ENCODE results near the gene CENPM.

The CENPM gene

DNA sequence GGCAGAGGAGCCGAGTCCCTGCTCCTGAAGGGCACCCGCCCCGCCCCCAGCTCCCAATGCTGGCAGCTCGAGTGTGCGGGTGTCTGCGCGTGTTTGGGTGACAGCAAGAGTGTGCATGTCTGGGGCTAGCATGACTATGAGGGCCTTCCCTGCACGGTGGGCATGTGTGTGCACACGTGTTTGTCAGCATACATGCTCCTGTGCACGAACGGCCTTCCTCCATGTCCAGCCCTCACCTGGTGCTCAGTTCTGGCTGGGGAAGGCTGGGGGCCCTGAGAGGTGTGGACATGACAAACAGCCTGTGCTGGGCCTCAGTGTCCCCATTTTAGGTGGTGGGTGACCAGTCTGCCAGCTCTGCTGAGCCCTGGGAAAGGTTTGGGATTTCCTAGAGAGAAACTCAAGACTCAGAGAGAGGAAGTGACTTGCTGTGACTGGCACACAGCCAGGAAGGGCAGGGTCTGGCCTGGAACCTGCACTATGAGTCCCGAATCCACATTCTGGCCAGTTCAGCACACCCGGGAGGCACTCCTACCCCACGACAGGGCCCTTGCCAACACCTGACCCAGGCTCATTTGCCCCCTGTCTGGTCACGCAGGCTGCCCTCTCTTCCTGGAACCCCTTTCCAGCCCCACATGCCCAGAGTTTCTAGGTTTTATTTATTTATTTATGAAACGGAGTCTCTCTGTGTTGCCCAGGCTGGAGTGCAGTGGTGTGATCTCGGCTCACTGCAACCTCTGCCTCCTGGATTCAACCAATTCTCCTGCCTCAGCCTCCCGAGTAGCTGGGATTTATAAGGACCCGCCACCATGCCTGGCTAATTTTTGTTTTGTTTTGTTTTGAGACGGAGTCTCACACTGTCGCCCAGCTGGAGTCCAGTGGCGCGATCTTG lies 28.8 kb downstream of the CENPM start:
- Mint-ChIP-seq H3K4me3 (peak overlapping the region; percentile 84 to 85), H3K27me3 (peaks cover 4% of the 10 kb centered on the region in 2 donors), H3K9me3 (no peaks in the 10 kb centered on the region), H3K4me1 (peaks cover 62 to 84% of the 10 kb centered on the region in 2 donors), H3K27ac (peak overlapping the region; percentile 95), H3K36me3 (peaks cover 38 to 53% of the 10 kb centered on the region in 2 donors)
- ATAC-seq (replicated peaks) (peak; percentile 2), DNase-seq (no peak)

DNA sequence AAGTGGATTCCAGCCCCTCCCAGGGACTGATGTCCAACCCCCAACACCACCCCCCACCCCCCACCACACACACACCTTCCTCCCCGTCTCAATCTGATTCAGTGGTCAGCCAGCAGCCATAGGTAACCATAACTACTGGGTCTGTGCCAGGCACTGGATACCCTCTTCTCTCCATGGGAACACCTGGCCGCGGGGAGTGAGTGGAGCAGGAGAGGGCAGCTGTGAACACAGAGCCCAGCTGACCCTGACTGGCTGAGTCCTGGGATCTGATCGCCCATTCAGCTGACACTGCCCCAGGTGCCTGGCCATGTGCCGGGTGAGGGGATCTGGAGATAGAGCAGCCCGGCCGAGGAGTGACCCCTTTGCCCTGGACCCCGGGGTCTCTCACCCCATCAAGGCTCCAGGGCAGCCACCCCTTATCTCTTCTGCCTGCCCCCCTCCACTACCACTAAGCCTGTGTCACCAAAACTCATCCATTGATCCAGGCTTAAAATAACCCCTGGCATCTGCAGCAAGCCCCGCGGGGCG lies 29.5 kb downstream of the CENPM start:
- Mint-ChIP-seq H3K4me1 (peaks cover 63 to 84% of the 10 kb centered on the region in 2 donors), H3K27me3 (peaks cover 11% of the 10 kb centered on the region in 2 donors), H3K27ac (peak overlapping the region; percentile 95), H3K9me3 (no peaks in the 10 kb centered on the region), H3K4me3 (peak overlapping the region; percentile 84 to 85), H3K36me3 (peaks cover 39 to 53% of the 10 kb centered on the region in 2 donors)
- ATAC-seq (replicated peaks) = no peak
- DNase-seq = no peak

DNA sequence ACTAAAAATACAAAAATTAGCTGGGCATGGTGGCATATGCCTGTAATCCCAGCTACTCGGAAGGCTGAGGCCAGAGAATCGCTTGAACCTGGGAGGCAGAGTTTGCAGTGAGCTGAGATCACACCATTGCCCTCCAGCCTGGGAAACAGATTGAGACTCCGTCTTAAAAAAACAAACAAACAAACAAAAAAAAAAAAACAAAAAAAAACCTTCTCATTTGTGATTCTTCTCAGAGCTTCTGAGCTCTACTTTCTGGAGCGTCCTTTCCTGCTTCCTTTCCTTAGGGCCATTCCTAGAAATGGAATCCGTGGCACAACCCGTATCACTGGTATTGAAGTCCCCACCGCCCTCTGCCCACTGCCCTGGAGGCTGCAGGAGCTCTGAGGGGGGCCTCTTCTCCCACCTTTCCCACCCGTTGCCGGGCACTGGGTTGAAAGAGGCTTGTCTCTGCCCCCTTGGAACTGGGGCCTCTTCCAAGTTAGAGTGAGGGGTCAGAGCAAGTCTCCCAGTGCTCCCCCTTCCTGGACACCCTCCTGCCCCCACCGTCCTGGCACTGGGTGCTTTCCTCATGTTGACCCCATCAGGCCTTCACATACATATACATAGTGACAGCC lies 30.1 kb downstream of the CENPM start:
- H3K27me3 Mint-ChIP-seq = peaks cover 15 to 17% of the 10 kb centered on the region in 2 donors
- no peak for ATAC-seq (replicated peaks)
- no peaks in the 10 kb centered on the region for H3K9me3 Mint-ChIP-seq
- peak overlapping the region; percentile 63 to 85 for H3K4me3 Mint-ChIP-seq
- H3K36me3 Mint-ChIP-seq = peaks cover 42 to 55% of the 10 kb centered on the region in 2 donors
- no peak for DNase-seq
- peaks cover 65 to 84% of the 10 kb centered on the region in 2 donors for H3K4me1 Mint-ChIP-seq
- peak overlapping the region; percentile 95 for H3K27ac Mint-ChIP-seq

- ATAC-seq (replicated peaks) = no peak
- Mint-ChIP-seq H3K4me3 (peak overlapping the region; percentile 80), H3K36me3 (peaks cover 39 to 53% of the 10 kb centered on the region in 2 donors), H3K9me3 (no peaks in the 10 kb centered on the region), H3K4me1 (peaks cover 64 to 84% of the 10 kb centered on the region in 2 donors), H3K27me3 (peaks cover 15 to 19% of the 10 kb centered on the region in 2 donors), H3K27ac (peak overlapping the region; percentile 95)
- DNase-seq = no peak
Observed at GRCh38 chr22:41915786-41916493, 31.0 kb downstream of the CENPM start.

DNA sequence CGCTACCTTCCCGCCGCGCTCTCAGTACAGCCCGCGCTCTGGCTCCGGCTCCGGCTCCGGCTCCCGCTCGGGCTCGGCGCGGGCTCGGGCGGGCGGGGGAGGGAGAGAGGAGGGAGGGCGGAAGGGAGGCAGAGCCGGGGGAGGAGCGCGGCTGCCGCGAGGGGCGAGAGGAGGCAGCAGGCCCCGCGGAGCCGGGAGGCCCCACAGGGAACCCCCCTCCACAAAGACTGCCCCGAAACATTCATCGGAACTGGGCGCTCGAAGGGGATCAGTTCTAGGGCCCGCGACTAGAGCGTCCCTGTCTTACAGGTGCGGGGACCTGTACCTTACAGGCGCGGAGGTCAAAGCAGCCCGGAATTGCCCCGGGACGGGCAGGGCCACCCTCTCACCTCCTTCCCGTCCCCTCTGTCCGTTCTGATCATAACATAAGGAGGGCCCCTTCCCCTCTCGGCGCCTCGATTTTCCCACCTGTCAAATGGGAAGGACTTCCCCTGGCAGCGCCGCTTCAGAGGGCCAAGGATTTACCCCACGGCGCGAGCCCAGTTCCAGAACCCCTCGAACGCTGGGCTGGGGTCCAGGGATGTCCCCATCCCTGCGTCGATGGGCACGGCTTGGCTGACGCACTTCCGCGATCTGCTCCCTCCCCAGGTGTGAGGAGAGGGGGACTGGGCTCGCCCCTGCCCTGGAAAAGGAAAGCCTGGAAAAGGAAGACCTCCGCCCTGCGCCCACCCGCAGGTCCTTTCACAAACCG lies 31.7 kb downstream of the CENPM start, which contains the start of gene SHISA8:
TSS of gene SHISA8 (minus strand) at position 40 of the 751 bp plus-strand sequence. CDS start 407 bp downstream, outside the sequence.
- Mint-ChIP-seq H3K9me3 (no peaks in the 10 kb centered on the region), H3K4me1 (peaks cover 59 to 83% of the 10 kb centered on the region in 2 donors), H3K27me3 (peaks cover 15 to 19% of the 10 kb centered on the region in 2 donors), H3K27ac (peak within 1 kb of the TSS; percentile 95), H3K4me3 (peak within 1 kb of the TSS; percentile 80 to 83), H3K36me3 (peaks cover 32 to 46% of the 10 kb centered on the region in 2 donors)
- ATAC-seq (replicated peaks) (peak; percentile 25 to 34), DNase-seq (peak; percentile 60)

GRCh38 chr22:41914611-41915034 lies 32.3 kb downstream of the CENPM start:
- ATAC-seq (replicated peaks) (peak; percentile 0), DNase-seq (no peak)
- H3K4me1 Mint-ChIP-seq = peaks cover 57 to 79% of the 10 kb centered on the region in 2 donors
- no peaks in the 10 kb centered on the region for H3K9me3 Mint-ChIP-seq
- peaks cover 15 to 19% of the 10 kb centered on the region in 2 donors for H3K27me3 Mint-ChIP-seq
- H3K27ac Mint-ChIP-seq = no peak overlapping the region
- H3K36me3 Mint-ChIP-seq = peaks cover 33 to 46% of the 10 kb centered on the region in 2 donors
- H3K4me3 Mint-ChIP-seq = no peak overlapping the region

DNA sequence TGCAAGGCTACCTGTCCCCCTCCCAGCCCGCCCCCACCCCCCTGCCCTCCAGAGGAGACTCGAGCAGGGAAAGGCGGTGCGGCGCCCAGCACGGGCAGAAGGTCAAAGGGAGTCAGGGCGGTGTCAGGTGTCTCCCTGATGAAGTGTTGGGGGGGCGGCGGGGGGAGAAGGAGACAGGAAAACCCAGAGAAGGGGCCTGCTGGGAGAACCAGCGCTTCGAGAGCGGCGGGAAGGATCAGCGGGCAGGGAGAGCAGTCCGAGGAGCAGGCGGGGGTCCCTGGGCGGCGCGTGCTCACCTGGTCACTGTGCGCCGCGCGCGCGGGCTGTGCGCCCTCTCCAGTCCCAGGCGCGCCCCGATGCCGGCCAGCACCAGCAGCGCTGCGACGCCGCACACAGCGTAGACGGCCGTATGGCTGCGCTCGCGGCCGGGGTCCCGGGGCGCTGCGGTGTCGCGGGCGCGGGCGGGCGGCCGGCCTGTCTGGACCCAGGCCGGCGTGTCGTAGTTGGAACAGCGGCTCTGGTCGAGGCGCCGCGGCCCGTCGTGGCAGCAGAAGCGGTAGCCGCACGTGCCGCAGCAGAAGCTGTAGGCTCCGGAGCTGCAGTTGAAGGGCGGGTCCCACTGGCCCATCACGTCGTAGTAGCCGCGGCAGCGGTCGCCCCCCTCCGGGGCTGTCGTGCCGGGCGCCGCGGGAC lies 33.0 kb downstream of the CENPM start:
- Mint-ChIP-seq H3K27me3 (peaks cover 15 to 19% of the 10 kb centered on the region in 2 donors), H3K4me3 (peak overlapping the region; percentile 70 to 83), H3K9me3 (no peaks in the 10 kb centered on the region), H3K36me3 (peaks cover 35 to 49% of the 10 kb centered on the region in 2 donors), H3K27ac (no peak overlapping the region), H3K4me1 (peaks cover 59 to 79% of the 10 kb centered on the region in 2 donors)
- DNase-seq = no peak
- ATAC-seq (replicated peaks) = no peak

GRCh38 chr22:41913040-41913719 lies 33.8 kb downstream of the CENPM start:
- peak overlapping the region; percentile 83 to 84 for H3K4me3 Mint-ChIP-seq
- H3K27me3 Mint-ChIP-seq = peaks cover 15 to 19% of the 10 kb centered on the region in 2 donors
- peak overlapping the region; percentile 89 for H3K27ac Mint-ChIP-seq
- peaks cover 37 to 54% of the 10 kb centered on the region in 2 donors for H3K36me3 Mint-ChIP-seq
- peaks cover 61 to 79% of the 10 kb centered on the region in 2 donors for H3K4me1 Mint-ChIP-seq
- DNase-seq = no peak
- ATAC-seq (replicated peaks) = no peak
- H3K9me3 Mint-ChIP-seq = no peaks in the 10 kb centered on the region

DNA sequence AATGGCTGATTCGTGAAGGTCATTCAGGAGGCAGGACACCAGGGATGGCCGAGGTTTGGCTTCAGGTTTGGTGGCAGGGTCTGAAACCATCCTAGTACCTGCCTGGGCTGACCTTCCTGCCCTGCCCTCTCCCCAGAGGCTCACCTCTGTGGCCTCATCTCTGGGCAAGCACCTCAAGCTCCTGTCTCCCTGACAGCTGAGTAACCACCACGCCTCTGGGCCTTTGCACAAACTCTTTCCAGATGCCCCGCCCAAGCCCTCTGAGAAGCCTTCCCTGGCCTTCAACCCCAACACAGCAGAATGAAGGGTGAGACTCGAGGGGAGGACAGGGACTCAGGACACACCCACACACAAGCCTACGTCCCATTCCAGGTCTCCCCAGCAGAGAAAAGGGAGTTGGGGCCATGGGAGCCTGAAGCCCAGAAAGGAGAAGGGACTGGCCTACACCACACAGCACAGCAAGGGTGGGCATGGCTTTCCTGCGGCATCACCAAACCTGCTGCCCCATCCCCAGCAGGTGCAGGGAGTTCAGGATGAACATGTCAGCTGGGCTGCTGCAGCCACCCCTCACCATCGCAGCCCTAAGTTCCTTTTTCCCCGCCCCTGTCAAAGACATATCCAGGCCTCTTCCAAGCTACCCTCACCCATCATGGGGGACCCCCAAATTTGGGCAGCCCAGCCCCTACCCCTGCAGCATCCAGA lies 34.5 kb downstream of the CENPM start:
- peaks cover 60 to 79% of the 10 kb centered on the region in 2 donors for H3K4me1 Mint-ChIP-seq
- H3K36me3 Mint-ChIP-seq = peaks cover 34 to 55% of the 10 kb centered on the region in 2 donors
- peak overlapping the region; percentile 83 to 84 for H3K4me3 Mint-ChIP-seq
- peaks cover 15 to 19% of the 10 kb centered on the region in 2 donors for H3K27me3 Mint-ChIP-seq
- DNase-seq = no peak
- no peak for ATAC-seq (replicated peaks)
- peak overlapping the region; percentile 89 for H3K27ac Mint-ChIP-seq
- H3K9me3 Mint-ChIP-seq = no peaks in the 10 kb centered on the region

- Mint-ChIP-seq H3K4me3 (peak overlapping the region; percentile 71 to 73), H3K27ac (peak overlapping the region; percentile 62), H3K36me3 (peaks cover 34 to 54% of the 10 kb centered on the region in 2 donors), H3K4me1 (peaks cover 52 to 73% of the 10 kb centered on the region in 2 donors), H3K9me3 (no peaks in the 10 kb centered on the region), H3K27me3 (peaks cover 15 to 19% of the 10 kb centered on the region in 2 donors)
- no peak for ATAC-seq (replicated peaks)
- no peak for DNase-seq
Observed at GRCh38 chr22:41911001-41911611, 35.8 kb downstream of the CENPM start.

DNA sequence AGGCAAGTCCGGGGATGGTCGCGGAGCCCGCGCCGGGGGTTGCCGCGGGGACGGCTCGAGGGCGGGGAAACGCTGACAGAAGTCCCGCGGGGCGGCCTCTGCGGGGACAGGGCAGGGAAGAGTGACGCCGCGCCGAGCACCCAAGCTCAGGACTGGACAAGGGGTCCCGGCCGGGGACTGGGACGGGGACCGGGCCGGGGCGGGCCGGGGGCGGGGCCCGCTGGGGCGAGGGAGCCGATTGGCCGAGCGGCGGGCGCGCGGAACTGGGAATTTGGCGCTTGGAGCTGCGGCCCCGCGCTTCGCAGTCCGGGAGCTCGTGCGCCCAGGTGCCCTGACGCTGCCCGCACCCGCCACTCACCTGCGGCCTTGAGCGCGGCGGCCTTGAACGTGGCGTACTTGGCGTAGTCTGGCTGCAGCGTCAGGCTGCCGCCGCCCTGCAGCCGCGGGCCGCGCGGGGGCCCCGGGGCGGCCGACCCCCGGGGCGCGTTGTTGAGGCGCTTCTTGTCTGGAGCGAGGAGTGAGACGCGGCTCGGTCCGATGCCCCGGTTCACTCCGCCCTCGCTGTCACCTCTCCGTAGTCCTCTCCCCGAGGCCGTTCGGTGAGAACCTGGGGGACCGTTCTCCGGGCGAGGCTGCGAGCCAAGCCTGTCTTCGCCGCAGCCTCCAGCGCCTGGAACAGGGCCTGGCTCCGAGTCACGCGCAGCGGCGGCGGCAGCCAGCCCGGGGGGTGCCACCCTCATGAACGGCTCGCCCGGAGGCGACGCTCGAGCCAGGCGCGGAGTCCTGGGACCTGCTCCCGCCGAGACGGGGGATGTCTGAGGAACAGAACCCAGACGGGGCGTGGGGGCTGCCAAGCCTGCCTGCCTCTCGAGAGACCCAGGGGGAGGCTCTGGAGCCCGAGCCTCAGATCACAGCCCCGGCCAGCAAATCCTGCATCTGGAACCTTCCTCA lies 36.6 kb downstream of the CENPM start:
- Mint-ChIP-seq H3K9me3 (no peaks in the 10 kb centered on the region), H3K36me3 (peaks cover 40 to 60% of the 10 kb centered on the region in 2 donors), H3K4me3 (peak overlapping the region; percentile 71 to 73), H3K27me3 (peaks cover 15 to 19% of the 10 kb centered on the region in 2 donors), H3K27ac (peak overlapping the region; percentile 59), H3K4me1 (peaks cover 51 to 73% of the 10 kb centered on the region in 2 donors)
- ATAC-seq (replicated peaks) (peak; percentile 7 to 13), DNase-seq (no peak)
